RPMI8226 (cell line): ENCODE data around the gene MAPK8.

ENCODE experiments used
- DNase-seq: peaks from one replicate; pipeline ENCODE4 v3.0.0-alpha.2; 2015

Gene MAPK8

DNA sequence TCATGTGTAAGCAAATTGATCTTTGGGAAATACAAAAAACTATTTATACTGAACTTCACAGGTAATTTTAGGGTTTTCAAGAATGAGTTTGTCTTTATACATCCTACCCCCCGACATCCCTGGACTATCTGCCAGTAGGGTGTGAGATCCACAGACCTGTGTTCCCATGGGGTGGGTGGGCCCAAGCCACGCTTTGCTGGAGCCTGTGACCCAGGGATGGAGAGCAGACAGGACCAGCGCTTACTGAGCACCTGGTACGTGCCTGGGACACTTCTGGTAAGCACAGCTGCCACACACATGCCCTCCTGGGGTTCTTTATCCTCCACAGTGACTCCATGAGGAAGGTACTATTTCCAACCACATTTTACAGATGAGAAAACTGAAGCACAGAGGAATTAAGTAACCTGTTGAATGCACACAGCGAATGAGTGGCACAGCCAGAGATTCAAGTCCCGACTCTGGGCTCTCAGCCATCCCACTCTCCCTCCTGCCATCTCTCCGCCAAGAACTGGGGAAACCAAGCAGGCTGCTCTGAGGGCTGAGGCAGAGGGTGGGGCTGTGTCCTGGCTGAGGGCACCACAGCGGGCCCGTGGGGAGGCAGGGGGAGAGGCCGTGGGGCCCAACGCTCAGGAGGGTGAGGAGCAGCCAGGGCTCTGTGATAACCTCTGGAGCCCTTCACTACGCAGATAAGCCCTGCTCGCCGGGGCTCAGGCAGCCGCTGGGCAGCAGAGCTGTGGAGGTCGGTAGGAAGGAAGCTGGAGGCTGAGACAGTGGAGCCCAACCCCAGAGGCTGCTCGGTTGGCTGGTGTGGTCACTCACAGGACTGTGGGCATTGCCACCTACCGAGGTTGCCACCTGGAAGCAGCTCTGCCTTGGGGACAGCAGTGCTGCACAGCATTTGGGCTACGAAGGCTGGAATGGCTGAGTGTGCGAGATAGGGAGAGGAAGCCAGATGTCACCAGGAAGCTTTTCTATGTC is 174.2 kb downstream of the MAPK8 start:
- DNase-seq, result no peak

DNA sequence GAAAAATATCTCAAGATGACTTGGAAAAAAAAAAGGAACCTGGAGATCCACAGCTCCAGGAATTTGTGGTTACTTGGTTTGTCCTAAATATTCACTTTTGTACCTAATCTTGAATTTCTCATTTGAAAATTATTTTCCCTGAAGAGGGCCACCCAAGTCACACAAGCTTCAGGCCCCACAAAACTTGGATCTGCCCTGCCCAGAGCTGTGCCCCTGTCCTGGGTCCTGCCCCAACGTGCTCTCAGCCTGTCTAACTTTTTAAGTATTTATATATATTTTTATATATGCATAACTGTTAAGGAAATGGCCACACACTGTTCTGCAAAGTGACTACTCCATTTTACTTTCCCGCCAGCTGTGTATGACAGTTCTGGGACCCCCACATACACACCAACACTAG is 174.9 kb downstream of the MAPK8 start:
- DNase-seq, result no peak

DNA sequence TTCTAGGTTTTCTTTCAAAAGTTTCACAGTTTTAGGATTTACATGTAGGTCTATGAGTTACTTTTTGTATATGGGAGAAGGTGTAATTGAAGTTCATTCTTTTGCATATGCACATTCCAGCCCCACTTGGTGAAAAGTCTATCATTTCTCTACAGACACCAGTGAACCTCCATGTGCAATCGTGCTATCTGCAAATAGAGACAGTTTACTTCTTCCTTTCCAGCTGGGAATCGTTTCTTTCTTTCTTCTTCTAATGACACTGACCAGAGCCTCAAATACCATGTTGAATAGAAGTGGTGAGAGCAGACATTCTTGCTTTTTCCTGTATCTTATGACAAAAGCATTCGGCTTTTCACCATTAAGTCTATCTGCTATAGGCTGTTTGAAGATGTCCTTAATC is 175.7 kb downstream of the MAPK8 start:
- no peak for DNase-seq

DNA sequence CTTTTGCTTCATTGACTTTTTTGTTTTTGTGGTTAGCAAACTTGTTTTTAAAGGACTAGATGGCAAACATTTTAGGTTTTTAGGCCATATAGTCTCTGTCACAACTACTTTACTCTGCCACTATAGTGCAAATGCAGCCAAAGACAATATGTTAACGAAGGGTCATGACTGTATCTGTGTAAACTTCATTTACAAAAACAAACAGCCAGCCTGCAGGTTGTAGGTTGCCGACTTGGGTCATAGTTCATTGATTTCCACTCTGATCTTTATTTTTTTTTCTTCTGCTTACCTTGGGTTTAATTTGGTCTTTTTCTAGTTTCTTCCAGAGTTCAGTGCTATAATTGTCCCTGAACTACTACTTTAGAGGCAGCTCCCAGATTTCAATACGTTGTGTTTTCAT is 178.4 kb downstream of the MAPK8 start:
- DNase-seq, result no peak

DNA sequence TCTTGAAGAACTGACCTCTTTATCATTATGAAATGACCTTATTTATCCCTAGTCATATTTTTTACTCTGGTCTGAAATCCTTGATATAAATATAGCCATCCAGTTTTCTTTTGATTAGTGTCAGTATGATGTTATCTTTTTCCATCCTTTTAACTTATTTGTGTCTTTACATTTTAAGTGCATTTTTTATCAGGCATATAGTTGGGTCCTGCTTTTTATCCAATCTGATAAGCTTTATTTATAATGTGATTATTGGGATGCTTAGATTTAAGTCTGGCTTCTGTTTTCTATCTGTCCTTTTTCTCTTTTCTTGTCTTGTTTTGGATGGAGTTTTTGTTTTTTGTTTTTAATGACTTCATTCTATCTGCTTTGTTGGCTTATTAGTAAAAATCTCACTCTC is 179.2 kb downstream of the MAPK8 start:
- DNase-seq, result no peak

DNA sequence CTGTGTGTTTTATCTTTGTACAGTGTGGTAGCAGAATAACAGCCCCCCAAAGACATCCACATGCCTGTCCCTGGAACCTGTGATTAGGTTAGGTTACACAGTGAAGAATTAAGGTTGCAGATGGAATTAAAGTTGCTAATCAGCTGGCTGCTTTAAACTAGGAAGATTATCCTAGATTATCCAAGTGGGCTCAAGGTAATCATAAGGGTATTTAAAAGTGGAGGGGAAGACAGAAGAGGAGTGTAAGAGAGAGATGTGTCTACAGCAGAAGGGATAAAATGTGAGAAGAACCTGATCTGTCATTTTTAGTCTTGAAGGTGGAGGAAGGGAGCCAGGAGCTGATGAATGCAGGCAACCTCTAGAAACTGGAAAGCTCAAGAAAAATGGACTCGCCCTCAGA is 180.8 kb downstream of the MAPK8 start:
- no peak for DNase-seq
